Liver (tissue), 3 donors: Measurements from ENCODE around the gene STAP2.
A peak's percentile ranks its signal among the peaks of the same experiment; 100 is the strongest.

Source experiments
- CTCF ChIP-seq: fragments of 150-350 bp; IDR thresholded peaks from 2 replicates; pipeline ENCODE4 v1.5.1; 2017; ENCODE audit warnings: improper control_type of control experiment, low read depth, low read length; ENCODE audit not compliant: missing input control
- EGR1 ChIP-seq, 2 donors: IDR thresholded peaks; 2 replicates each; pipeline ENCODE4 v1.6.1; 2016 to 2018; ENCODE audit warnings: antibody characterized with exemption in 2 of 2, low read depth in 2 of 2
- FOXA1 ChIP-seq: IDR thresholded peaks from 2 replicates; pipeline ENCODE4 v1.6.1; 2016; ENCODE audit warnings: antibody characterized with exemption
- GABPA ChIP-seq, 2 donors: IDR thresholded peaks in 1 of 2; conservative IDR thresholded peaks in 1 of 2; 2 replicates each; pipeline ENCODE4 v1.6.1; 2016; ENCODE audit warnings: antibody characterized with exemption in 2 of 2, mild to moderate bottlenecking in 1 of 2, moderate library complexity in 1 of 2
- MAX ChIP-seq: IDR thresholded peaks from 2 replicates; pipeline ENCODE4 v1.6.1; 2016; ENCODE audit warnings: antibody characterized with exemption
- RAD21 ChIP-seq, 2 donors: IDR thresholded peaks; 2 replicates each; pipeline ENCODE4 v1.6.1; 2016; ENCODE audit warnings: antibody characterized with exemption in 2 of 2, mild to moderate bottlenecking in 2 of 2
- REST ChIP-seq: IDR thresholded peaks from 2 replicates; pipeline ENCODE4 v1.6.1; 2016; ENCODE audit warnings: antibody characterized with exemption, mild to moderate bottlenecking
- TAF1 ChIP-seq: conservative IDR thresholded peaks from 2 replicates; pipeline ENCODE4 v1.6.1; 2016; ENCODE audit warnings: antibody characterized with exemption, mild to moderate bottlenecking
- YY1 ChIP-seq: IDR thresholded peaks from 2 replicates; pipeline ENCODE4 v1.6.1; 2016; ENCODE audit warnings: antibody characterized with exemption, mild to moderate bottlenecking
- donor health status: healthy.
- donor health status: healthy.

- no peak for TF ChIP-seq GABPA (IDR thresholded peaks at IDR 0.05 in 1 of 2, conservative IDR thresholded peaks at IDR 0.05 in 1 of 2)
- no peak for TF ChIP-seq REST
- TF ChIP-seq CTCF, result peak; percentile 15
- TF ChIP-seq RAD21 (IDR thresholded peaks at IDR 0.05), result peak in 1 of 2 donors; percentile 55
- no peak for TF ChIP-seq TAF1
- TF ChIP-seq MAX, result no peak
- no peak for TF ChIP-seq FOXA1
- no peak for TF ChIP-seq YY1
- no peak for TF ChIP-seq EGR1 (IDR thresholded peaks at IDR 0.05; ENCODE audit: low read depth in 2 of 2)
Measured at GRCh38 chr19:4369888-4370260, 31.2 kb upstream of the STAP2 start.
